NCI-H2029 treated with DMSO at 0.1 percent for 48 hours (cell line): Measurements from ENCODE around the gene DYNC1I2.
"Not testable (repeated sequence)": the region's sequence is repeated elsewhere in the genome, so short reads cannot be mapped to it uniquely, and the experiment has no call there.

Experiments
- DNase-seq: peaks from one replicate; lab custom pipeline; 2025; lab: John Stamatoyannopoulos, UW

The DYNC1I2 gene

GRCh38 chr2:171718720-171719119, 31.5 kb downstream of the DYNC1I2 start:
- DNase-seq = no peak

- DNase-seq = no peak
These were observed 32.4 kb downstream of the DYNC1I2 start for GRCh38 chr2:171719660-171720059.

GRCh38 chr2:171723716-171724683, 36.7 kb downstream of the DYNC1I2 start:
- no peak for DNase-seq

GRCh38 chr2:171726847-171727450, 39.7 kb downstream of the DYNC1I2 start:
- no peak for DNase-seq

GRCh38 chr2:171728989-171729951, 42.0 kb downstream of the DYNC1I2 start:
- DNase-seq = no peak

GRCh38 chr2:171729952-171730317, 42.7 kb downstream of the DYNC1I2 start:
- no peak for DNase-seq

- DNase-seq = no peak
These were observed 48.9 kb downstream of the DYNC1I2 start for GRCh38 chr2:171735991-171736710.

GRCh38 chr2:171741189-171741588, 53.9 kb downstream of the DYNC1I2 start:
- DNase-seq = peak; percentile 18

- no peak for DNase-seq
These were observed 55.5 kb downstream of the DYNC1I2 start for GRCh38 chr2:171742760-171743159.

GRCh38 chr2:171745141-171745540, 57.9 kb downstream of the DYNC1I2 start:
- no peak for DNase-seq

- no peak for DNase-seq
These were observed 58.5 kb downstream of the DYNC1I2 start for GRCh38 chr2:171745806-171746205.

GRCh38 chr2:171747371-171747770, 60.1 kb downstream of the DYNC1I2 start:
- no peak for DNase-seq

- DNase-seq = no peak
These were observed 67.1 kb downstream of the DYNC1I2 start for GRCh38 chr2:171754254-171754939.

GRCh38 chr2:171758762-171759161, 71.5 kb downstream of the DYNC1I2 start:
- DNase-seq = not testable (repeated sequence)

GRCh38 chr2:171761176-171761575, 73.9 kb downstream of the DYNC1I2 start:
- not testable (repeated sequence) for DNase-seq

GRCh38 chr2:171762879-171763573, 75.8 kb downstream of the DYNC1I2 start:
- no peak for DNase-seq

GRCh38 chr2:171763602-171764001, 76.3 kb downstream of the DYNC1I2 start:
- no peak for DNase-seq

- DNase-seq = no peak
These were observed 84.2 kb downstream of the DYNC1I2 start for GRCh38 chr2:171771463-171771862.

GRCh38 chr2:171772373-171772772, 85.1 kb downstream of the DYNC1I2 start:
- DNase-seq = no peak

GRCh38 chr2:171774581-171774980, 87.3 kb downstream of the DYNC1I2 start:
- DNase-seq = not testable (repeated sequence)
